HepG2 (cell line): ENCODE data around the gene MAP3K2.

Experiments
- SUZ12 ChIP-seq: fragments of 150-350 bp; IDR thresholded peaks from 2 replicates; pipeline ENCODE4 v1.6.1; 2014; ENCODE audit warnings: low read depth, low read length
- TF ChIP-seq, protein P1 (sequence below): sonication (generic); formaldehyde crosslinking; IDR thresholded peaks from 2 replicates; pipeline ENCODE4 v1.4.0; 2020; ENCODE audit warnings: missing genetic modification reagents
- TF ChIP-seq, protein P2 (sequence below): sonication (generic); formaldehyde crosslinking; IDR thresholded peaks from 2 replicates; pipeline ENCODE4 v1.5.0; 2020; ENCODE audit warnings: mild to moderate bottlenecking, missing genetic modification reagents, moderate library complexity

DNA sequence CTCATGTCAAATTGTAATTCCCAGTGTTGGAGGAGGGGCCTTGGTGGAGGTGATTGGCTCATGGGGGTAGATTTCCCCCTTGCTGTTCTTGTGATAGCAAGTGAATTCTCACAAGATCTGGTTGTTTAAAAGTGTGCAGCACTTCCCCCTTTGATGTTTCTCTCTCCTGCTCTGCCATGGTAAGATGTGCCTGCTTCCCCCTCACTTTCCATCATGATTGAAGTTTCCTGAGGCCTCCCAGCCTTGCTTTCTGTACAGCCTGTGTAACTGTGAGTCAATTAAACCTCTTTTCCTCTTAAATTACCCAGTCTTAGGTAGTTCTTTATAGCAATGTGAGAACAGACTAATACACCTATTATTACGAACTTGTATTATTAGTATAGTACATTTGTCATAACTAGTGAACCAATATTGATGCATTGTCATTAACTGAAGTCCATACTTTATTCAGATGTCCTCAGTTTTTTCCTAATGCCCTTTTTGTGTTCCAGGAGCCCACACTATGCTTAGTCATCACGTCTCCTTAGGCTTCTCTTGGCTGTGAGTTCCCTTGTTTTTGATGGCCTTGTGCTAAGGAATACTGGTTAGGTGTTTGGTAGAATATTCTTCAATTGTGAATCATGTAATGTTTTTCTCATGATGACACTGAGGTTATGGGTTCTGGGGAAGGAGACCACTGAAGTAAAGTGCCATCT, 4.5 kb upstream of the MAP3K2 start:
- TF ChIP-seq SUZ12, result no peak
- TF ChIP-seq, protein P1, sequence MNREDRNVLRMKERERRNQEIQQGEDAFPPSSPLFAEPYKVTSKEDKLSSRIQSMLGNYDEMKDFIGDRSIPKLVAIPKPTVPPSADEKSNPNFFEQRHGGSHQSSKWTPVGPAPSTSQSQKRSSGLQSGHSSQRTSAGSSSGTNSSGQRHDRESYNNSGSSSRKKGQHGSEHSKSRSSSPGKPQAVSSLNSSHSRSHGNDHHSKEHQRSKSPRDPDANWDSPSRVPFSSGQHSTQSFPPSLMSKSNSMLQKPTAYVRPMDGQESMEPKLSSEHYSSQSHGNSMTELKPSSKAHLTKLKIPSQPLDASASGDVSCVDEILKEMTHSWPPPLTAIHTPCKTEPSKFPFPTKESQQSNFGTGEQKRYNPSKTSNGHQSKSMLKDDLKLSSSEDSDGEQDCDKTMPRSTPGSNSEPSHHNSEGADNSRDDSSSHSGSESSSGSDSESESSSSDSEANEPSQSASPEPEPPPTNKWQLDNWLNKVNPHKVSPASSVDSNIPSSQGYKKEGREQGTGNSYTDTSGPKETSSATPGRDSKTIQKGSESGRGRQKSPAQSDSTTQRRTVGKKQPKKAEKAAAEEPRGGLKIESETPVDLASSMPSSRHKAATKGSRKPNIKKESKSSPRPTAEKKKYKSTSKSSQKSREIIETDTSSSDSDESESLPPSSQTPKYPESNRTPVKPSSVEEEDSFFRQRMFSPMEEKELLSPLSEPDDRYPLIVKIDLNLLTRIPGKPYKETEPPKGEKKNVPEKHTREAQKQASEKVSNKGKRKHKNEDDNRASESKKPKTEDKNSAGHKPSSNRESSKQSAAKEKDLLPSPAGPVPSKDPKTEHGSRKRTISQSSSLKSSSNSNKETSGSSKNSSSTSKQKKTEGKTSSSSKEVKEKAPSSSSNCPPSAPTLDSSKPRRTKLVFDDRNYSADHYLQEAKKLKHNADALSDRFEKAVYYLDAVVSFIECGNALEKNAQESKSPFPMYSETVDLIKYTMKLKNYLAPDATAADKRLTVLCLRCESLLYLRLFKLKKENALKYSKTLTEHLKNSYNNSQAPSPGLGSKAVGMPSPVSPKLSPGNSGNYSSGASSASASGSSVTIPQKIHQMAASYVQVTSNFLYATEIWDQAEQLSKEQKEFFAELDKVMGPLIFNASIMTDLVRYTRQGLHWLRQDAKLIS, result no peak
- TF ChIP-seq, protein P2, sequence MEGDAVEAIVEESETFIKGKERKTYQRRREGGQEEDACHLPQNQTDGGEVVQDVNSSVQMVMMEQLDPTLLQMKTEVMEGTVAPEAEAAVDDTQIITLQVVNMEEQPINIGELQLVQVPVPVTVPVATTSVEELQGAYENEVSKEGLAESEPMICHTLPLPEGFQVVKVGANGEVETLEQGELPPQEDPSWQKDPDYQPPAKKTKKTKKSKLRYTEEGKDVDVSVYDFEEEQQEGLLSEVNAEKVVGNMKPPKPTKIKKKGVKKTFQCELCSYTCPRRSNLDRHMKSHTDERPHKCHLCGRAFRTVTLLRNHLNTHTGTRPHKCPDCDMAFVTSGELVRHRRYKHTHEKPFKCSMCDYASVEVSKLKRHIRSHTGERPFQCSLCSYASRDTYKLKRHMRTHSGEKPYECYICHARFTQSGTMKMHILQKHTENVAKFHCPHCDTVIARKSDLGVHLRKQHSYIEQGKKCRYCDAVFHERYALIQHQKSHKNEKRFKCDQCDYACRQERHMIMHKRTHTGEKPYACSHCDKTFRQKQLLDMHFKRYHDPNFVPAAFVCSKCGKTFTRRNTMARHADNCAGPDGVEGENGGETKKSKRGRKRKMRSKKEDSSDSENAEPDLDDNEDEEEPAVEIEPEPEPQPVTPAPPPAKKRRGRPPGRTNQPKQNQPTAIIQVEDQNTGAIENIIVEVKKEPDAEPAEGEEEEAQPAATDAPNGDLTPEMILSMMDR, result no peak
